Liver (tissue), 9 donors: ENCODE results near the gene ANKFN1. TPM values are rescaled to one million over a fixed set of nuclear protein-coding genes. Genes with fewer than 3 reads are reported as not detected.

Experiments
- DNase-seq: peaks from one replicate; pipeline ENCODE4 v3.0.0-alpha.2; 2017; ENCODE audit warnings: low spot score
- H3K27ac ChIP-seq, 2 donors: one replicate each; pipeline ENCODE4 v1.7.0; 2013; ENCODE audit warnings: inconsistent platforms in 2 of 2, low read length in 2 of 2, control low read depth in 1 of 2, low read depth in 1 of 2, mild to moderate bottlenecking in 1 of 2
- H3K27me3 ChIP-seq, 4 donors: one replicate each; pipeline versions ENCODE4 v1.6.1 to v1.7.0; 2013; ENCODE audit warnings: low read length in 3 of 4, inconsistent platforms in 1 of 4, mild to moderate bottlenecking in 1 of 4, moderate library complexity in 1 of 4; ENCODE audit not compliant: control insufficient read depth in 4 of 4, insufficient read depth in 4 of 4
- H3K36me3 ChIP-seq, 4 donors: one replicate each; pipeline versions ENCODE4 v1.6.1 to v1.7.0; 2013; ENCODE audit warnings: low read length in 3 of 4, mild to moderate bottlenecking in 3 of 4, low read depth in 1 of 4, moderate library complexity in 1 of 4; ENCODE audit not compliant: control insufficient read depth in 4 of 4, insufficient read depth in 3 of 4
- H3K4me1 ChIP-seq, 4 donors: one replicate each; pipeline versions ENCODE4 v1.6.1 to v1.7.0; 2013; ENCODE audit warnings: low read length in 3 of 4, mild to moderate bottlenecking in 3 of 4, moderate library complexity in 1 of 4; ENCODE audit not compliant: control insufficient read depth in 4 of 4, insufficient read depth in 4 of 4
- H3K4me3 ChIP-seq, 3 donors: one replicate each; pipeline versions ENCODE4 v1.6.1 to v1.7.0; 2013; ENCODE audit warnings: low read length in 3 of 3, control low read depth in 1 of 3, low read depth in 1 of 3, mild to moderate bottlenecking in 1 of 3
- H3K9ac ChIP-seq, 2 donors: one replicate each; pipeline ENCODE4 v1.7.0; 2013; ENCODE audit warnings: low read length in 2 of 2, mild to moderate bottlenecking in 2 of 2, moderate library complexity in 2 of 2, control low read depth in 1 of 2, low read depth in 1 of 2
- H3K9me3 ChIP-seq, 4 donors: one replicate each; pipeline versions ENCODE4 v1.6.1 to v1.7.0; 2013; ENCODE audit warnings: low read length in 3 of 4; ENCODE audit not compliant: control insufficient read depth in 4 of 4
- ATF3 ChIP-seq: IDR thresholded peaks from 2 replicates; pipeline ENCODE4 v1.6.1; 2016; ENCODE audit warnings: antibody characterized with exemption
- CTCF ChIP-seq: fragments of 150-350 bp; IDR thresholded peaks from 2 replicates; pipeline ENCODE4 v1.5.1; 2017; ENCODE audit warnings: improper control_type of control experiment, low read depth, low read length; ENCODE audit not compliant: missing input control
- EGR1 ChIP-seq, 2 donors: IDR thresholded peaks; 2 replicates each; pipeline ENCODE4 v1.6.1; 2016 to 2018; ENCODE audit warnings: antibody characterized with exemption in 2 of 2, low read depth in 2 of 2
- FOXA2 ChIP-seq: IDR thresholded peaks from 2 replicates; pipeline ENCODE4 v1.6.1; 2016; ENCODE audit warnings: antibody characterized with exemption
- JUND ChIP-seq, 2 donors: IDR thresholded peaks; 2 replicates each; pipeline ENCODE4 v1.6.1; 2016; ENCODE audit warnings: antibody characterized with exemption in 2 of 2
- MAX ChIP-seq: IDR thresholded peaks from 2 replicates; pipeline ENCODE4 v1.6.1; 2016; ENCODE audit warnings: antibody characterized with exemption
- NR2F2 ChIP-seq: IDR thresholded peaks from 2 replicates; pipeline ENCODE4 v1.6.1; 2016; ENCODE audit warnings: antibody characterized with exemption
- RAD21 ChIP-seq, 2 donors: IDR thresholded peaks; 2 replicates each; pipeline ENCODE4 v1.6.1; 2016; ENCODE audit warnings: antibody characterized with exemption in 2 of 2, mild to moderate bottlenecking in 2 of 2
- TAF1 ChIP-seq: conservative IDR thresholded peaks from 2 replicates; pipeline ENCODE4 v1.6.1; 2016; ENCODE audit warnings: antibody characterized with exemption, mild to moderate bottlenecking
- ZBTB33 ChIP-seq: IDR thresholded peaks from 2 replicates; pipeline ENCODE4 v1.6.1; 2016; ENCODE audit warnings: antibody characterized with exemption
- WGBS: extraction: QIAGEN DNeasy Blood & Tissue Kit; methylation state at CpG from one replicate; pipeline ENCODE4 v1.1.7; 2013; 5-methylcytosine and 5-hydroxymethylcytosine counted together
- polyA plus RNA-seq, 2 donors: library from polyadenylated mRNA; stranded (reverse) in 1 of 2; unstranded in 1 of 2; fragments of 200-250 nt in 1 of 2; fragments of >200 nt in 1 of 2; fragmentation: Nextera tagmentation in 1 of 2; extraction: Ambion mirVana in 1 of 2; gene quantifications; one replicate each; pipeline versions ENCODE4 v1.2.1 to v1.2.3, GENCODE V29; 2013 to 2015
- total RNA-seq, 2 donors: library from RNA; depleted of rRNA; stranded (reverse); fragments of >200 nt; gene quantifications; one replicate each; pipeline ENCODE4 v1.2.3, GENCODE V29; 2014
- donor health status: healthy.
- donor health status: healthy.
- donor health status: healthy.
- donor health status: healthy.
- donor health status: healthy.

The ANKFN1 gene
- total and polyA plus RNA-seq, 4 donors: not detected

GRCh38 chr17:56121191-56122051 is 31.9 kb upstream of the ANKFN1 start:
- peaks cover 0 to 2% (median 0%) of the 10 kb centered on the region in 4 donors for H3K4me1 ChIP-seq
- no peak overlapping the region for H3K9ac ChIP-seq
- WGBS: 82% methylated on average over 9 of the region's 9 CpGs
- TF ChIP-seq ATF3: no peak
- no peak for TF ChIP-seq JUND (IDR thresholded peaks at IDR 0.05)
- TF ChIP-seq EGR1 (IDR thresholded peaks at IDR 0.05; ENCODE audit: low read depth in 2 of 2): no peak
- no peak for TF ChIP-seq ZBTB33
- TF ChIP-seq RAD21 (IDR thresholded peaks at IDR 0.05): peak; percentile 29 to 50
- TF ChIP-seq MAX: no peak
- TF ChIP-seq FOXA2: no peak
- TF ChIP-seq TAF1: no peak
- no peaks in the 10 kb centered on the region for H3K9me3 ChIP-seq
- no peak for DNase-seq
- no peak overlapping the region for H3K4me3 ChIP-seq
- no peak overlapping the region for H3K27ac ChIP-seq
- H3K27me3 ChIP-seq: peaks cover 0 to 2% (median 0%) of the 10 kb centered on the region in 4 donors
- H3K36me3 ChIP-seq: no peaks in the 10 kb centered on the region

GRCh38 chr17:56125830-56126819 is 27.1 kb upstream of the ANKFN1 start:
- Histone ChIP-seq H3K27me3 (no peaks in the 10 kb centered on the region), H3K27ac (no peak overlapping the region), H3K4me3 (no peak overlapping the region), H3K9ac (no peak overlapping the region), H3K4me1 (peaks cover 0 to 3% (median 0%) of the 10 kb centered on the region in 4 donors), H3K9me3 (no peaks in the 10 kb centered on the region), H3K36me3 (no peaks in the 10 kb centered on the region)
- DNase-seq: no peak
- TF ChIP-seq NR2F2: no peak
- TF ChIP-seq CTCF: peak; percentile 56
- peak; percentile 84 to 89 for TF ChIP-seq RAD21 (IDR thresholded peaks at IDR 0.05)
- TF ChIP-seq FOXA2: no peak
- WGBS: 54% methylated on average over 14 of the region's 14 CpGs
